Cardiac fibroblast (primary cell): ENCODE measurements around the gene PIP5K1B.

Experiments
- DNase-seq, 2 donors: peaks; one replicate each; pipeline versions ENCODE4 v3.0.0 to v3.0.0-alpha.2; 2010; ENCODE audit warnings: low read depth in 2 of 2
- H3K4me3 ChIP-seq, 2 donors: replicated peaks in 1 of 2; 1 replicate in 1 of 2; 2 replicates in 1 of 2; pipeline ENCODE4 v1.5.1; 2011; ENCODE audit warnings: low read depth in 2 of 2, low read length in 2 of 2, mild to moderate bottlenecking in 2 of 2, moderate library complexity in 1 of 2
- TF ChIP-seq, protein P1 (sequence below): IDR thresholded peaks from one replicate; pipeline ENCODE4 v1.5.1; 2011; ENCODE audit warnings: low read depth, mild to moderate bottlenecking, low read length, inconsistent platforms

PIP5K1B gene

DNA sequence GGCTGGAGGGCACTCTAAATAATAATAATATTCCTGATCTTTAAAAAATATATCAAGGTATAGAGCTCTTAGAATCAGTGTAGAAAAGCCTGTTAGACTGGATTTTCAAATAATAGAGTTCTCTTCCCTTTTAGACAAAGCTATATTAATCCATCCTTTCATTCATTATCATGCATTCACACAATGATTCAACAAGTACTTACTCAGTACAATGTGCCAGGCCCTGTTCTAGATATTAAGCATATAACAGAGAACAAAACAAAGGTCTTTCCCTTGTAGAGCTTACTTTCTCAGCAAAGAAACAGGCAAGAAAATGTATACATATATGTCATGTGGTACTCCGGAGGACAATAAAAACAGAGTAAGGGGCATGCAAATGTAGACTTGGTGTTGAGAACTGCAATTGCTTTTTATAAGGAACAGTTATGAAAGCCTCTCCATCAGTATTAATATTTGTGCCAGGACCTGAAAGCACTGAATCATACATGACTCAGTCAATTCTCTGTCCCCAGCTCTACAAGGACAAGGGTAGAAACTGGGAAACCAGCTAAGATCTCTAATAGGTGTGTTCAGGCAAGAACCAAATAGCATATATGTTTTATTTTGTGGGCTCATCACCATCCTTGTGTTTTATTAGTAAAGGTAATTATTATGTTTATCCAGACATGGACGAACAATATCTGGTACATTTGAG, 72.2 kb downstream of the PIP5K1B start:
- no peak for DNase-seq
- no peak overlapping the region for H3K4me3 ChIP-seq
- TF ChIP-seq, protein P1, sequence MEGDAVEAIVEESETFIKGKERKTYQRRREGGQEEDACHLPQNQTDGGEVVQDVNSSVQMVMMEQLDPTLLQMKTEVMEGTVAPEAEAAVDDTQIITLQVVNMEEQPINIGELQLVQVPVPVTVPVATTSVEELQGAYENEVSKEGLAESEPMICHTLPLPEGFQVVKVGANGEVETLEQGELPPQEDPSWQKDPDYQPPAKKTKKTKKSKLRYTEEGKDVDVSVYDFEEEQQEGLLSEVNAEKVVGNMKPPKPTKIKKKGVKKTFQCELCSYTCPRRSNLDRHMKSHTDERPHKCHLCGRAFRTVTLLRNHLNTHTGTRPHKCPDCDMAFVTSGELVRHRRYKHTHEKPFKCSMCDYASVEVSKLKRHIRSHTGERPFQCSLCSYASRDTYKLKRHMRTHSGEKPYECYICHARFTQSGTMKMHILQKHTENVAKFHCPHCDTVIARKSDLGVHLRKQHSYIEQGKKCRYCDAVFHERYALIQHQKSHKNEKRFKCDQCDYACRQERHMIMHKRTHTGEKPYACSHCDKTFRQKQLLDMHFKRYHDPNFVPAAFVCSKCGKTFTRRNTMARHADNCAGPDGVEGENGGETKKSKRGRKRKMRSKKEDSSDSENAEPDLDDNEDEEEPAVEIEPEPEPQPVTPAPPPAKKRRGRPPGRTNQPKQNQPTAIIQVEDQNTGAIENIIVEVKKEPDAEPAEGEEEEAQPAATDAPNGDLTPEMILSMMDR = no peak

DNA sequence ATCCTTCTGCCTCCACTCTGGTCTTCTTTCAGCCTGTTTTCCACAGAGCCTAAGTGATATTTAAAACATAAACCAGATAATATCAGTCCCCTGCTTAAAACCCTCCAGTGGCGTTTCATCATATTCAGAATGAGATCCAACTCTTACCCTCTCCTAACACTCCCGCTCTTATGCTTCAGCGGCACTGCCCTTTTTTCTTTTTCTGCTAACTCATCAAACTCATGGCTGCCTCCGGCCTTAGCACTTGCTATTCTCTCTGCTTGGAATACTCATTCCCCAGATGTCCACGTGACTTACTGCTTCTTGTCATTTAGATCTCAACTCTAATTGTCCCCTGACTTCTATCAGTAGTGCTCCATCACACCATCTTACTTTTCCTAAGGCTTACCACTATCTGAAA, 73.6 kb downstream of the PIP5K1B start:
- no peak overlapping the region for H3K4me3 ChIP-seq
- TF ChIP-seq, protein P1 = no peak

DNA sequence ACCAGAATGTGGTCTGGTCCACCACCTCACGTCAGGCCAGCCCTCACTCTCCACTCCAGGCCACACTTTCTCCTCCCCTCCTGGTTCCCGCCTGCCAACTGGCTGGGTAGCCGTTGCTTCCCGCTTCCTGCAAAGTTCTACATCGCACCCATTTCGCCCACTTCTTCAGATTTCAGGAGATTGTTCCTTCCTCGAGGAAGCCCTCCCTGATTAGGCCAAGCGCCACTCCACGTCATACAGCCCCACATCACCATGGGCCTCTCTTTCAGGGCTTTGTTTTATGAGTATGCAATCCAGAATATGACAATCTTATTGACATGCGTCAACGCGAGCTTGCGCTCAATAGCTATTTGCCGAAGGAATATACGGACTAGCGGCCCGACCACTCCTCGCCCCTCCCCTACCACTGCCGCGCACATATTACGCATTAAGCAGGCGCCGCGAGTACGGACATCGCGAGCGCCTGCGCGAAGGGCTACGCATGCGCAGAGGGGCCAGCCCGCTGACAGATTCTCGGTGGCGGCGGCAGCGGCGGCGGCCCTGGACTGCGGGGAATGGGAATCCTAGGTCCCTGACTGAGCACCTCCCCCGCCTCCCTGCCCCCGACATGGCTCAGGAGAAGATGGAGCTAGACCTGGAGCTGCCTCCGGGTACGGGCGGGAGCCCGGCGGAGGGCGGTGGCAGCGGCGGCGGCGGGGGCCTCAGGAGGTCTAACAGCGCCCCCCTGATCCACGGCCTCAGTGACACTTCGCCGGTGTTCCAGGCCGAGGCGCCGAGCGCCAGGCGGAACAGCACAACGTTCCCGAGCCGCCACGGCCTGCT, 74.7 kb downstream of the PIP5K1B start:
- TF ChIP-seq, protein P1 = peak; percentile 2
- H3K4me3 ChIP-seq = peak overlapping the region; percentile 79

More for the DNA sequence above, 73.6 kb downstream of the PIP5K1B start:
- no peak for DNase-seq

DNA sequence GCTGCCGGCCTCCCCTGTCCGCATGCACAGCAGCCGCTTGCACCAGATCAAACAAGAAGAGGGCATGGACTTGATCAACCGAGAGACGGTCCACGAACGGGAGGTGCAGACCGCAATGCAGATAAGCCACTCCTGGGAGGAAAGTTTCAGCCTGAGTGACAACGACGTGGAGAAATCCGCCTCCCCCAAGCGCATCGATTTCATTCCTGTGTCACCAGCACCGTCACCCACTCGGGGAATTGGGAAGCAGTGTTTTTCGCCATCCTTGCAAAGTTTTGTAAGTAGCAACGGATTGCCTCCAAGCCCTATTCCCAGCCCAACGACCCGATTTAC, 75.3 kb downstream of the PIP5K1B start:
- TF ChIP-seq, protein P1 = no peak
- H3K4me3 ChIP-seq = peak overlapping the region; percentile 79
- DNase-seq = no peak

More for the DNA sequence above, 74.7 kb downstream of the PIP5K1B start:
- DNase-seq = peak; percentile 95 to 97

DNA sequence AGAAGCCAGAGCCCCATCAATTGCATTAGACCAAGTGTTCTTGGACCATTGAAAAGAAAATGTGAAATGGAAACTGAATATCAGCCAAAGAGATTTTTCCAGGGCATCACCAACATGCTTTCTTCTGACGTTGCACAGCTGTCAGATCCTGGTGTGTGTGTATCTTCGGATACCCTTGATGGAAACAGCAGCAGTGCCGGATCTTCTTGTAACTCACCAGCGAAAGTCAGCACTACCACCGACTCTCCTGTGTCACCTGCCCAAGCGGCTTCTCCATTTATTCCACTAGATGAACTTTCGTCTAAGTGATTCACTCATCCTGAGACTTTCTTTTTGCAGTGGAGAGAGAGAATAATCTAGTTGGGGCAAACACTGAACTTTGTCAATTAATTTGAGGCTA, 75.7 kb downstream of the PIP5K1B start:
- DNase-seq = peak in 1 of 2 donors; percentile 11
- H3K4me3 ChIP-seq = peak overlapping the region; percentile 79
- TF ChIP-seq, protein P1 = no peak

DNA sequence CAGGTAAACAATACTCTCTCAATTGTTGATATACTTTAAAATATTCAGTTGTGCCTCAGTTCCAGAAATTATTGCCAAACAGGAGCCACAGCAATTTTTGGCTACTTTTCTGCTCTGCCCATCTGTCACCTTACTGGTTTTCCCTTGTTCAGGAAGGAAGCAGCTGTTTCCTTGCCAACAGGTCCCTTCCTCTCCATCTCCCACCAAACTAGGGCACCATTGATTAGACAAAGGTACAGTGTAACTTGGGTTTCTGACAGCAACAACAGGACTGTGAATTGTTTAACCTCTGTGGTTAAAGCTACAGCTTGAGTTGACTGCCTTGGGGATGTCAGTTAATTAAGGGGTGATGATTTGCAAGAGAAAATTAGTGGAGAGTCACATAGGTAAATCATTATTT, 76.9 kb downstream of the PIP5K1B start:
- DNase-seq = no peak
- TF ChIP-seq, protein P1 = no peak
- no peak overlapping the region for H3K4me3 ChIP-seq
